Stomach smooth muscle (tissue), 2 donors: ENCODE measurements around the gene ATP6V1G1.

ENCODE experiments used
- H3K27ac ChIP-seq: one replicate; pipeline ENCODE4 v1.7.0; 2013; ENCODE audit warnings: mild to moderate bottlenecking, low read length, inconsistent platforms
- H3K27me3 ChIP-seq, 2 donors: one replicate each; pipeline ENCODE4 v1.7.0; 2013; ENCODE audit warnings: low read length in 2 of 2; ENCODE audit not compliant: insufficient read depth in 2 of 2, control insufficient read depth in 1 of 2
- H3K36me3 ChIP-seq, 2 donors: one replicate each; pipeline ENCODE4 v1.7.0; 2013; ENCODE audit warnings: low read length in 2 of 2; ENCODE audit not compliant: control insufficient read depth in 2 of 2, insufficient read depth in 2 of 2
- H3K4me1 ChIP-seq: one replicate; pipeline ENCODE4 v1.7.0; 2013; ENCODE audit warnings: low read length; ENCODE audit not compliant: control insufficient read depth, insufficient read depth
- H3K4me3 ChIP-seq, 2 donors: one replicate each; pipeline ENCODE4 v1.7.0; 2013; ENCODE audit warnings: low read length in 2 of 2
- H3K9ac ChIP-seq, 2 donors: one replicate each; pipeline ENCODE4 v1.7.0; 2013; ENCODE audit warnings: low read length in 2 of 2, mild to moderate bottlenecking in 1 of 2
- H3K9me3 ChIP-seq, 2 donors: one replicate each; pipeline ENCODE4 v1.7.0; 2013; ENCODE audit warnings: low read length in 2 of 2; ENCODE audit not compliant: control insufficient read depth in 2 of 2
- donor health status: healthy.
- donor health status: Pancreatic carcinoma.

ATP6V1G1 gene

GRCh38 chr9:114587345-114588202, at the start of gene ATP6V1G1:
TSS of gene ATP6V1G1 (plus strand) at chr9:114587769. CDS start at chr9:114587839, 70 bp downstream.
- no peaks in the 10 kb centered on the region for H3K9me3 ChIP-seq
- peak within 1 kb of the TSS; percentile 100 for H3K9ac ChIP-seq
- peaks cover 31% of the 10 kb centered on the region for H3K4me1 ChIP-seq
- H3K36me3 ChIP-seq: peaks cover 0 to under 1% of the 10 kb centered on the region in 2 donors
- peak within 1 kb of the TSS; percentile 99 to 100 for H3K4me3 ChIP-seq
- no peaks in the 10 kb centered on the region for H3K27me3 ChIP-seq
- peak within 1 kb of the TSS; percentile 96 for H3K27ac ChIP-seq

GRCh38 chr9:114538241-114538640, 49.3 kb upstream of the ATP6V1G1 start:
- Histone ChIP-seq H3K36me3 (no peaks in the 10 kb centered on the region), H3K4me1 (no peaks in the 10 kb centered on the region), H3K4me3 (no peak overlapping the region), H3K9me3 (no peaks in the 10 kb centered on the region), H3K27ac (no peak overlapping the region), H3K9ac (no peak overlapping the region), H3K27me3 (no peaks in the 10 kb centered on the region)

- Histone ChIP-seq H3K36me3 (no peaks in the 10 kb centered on the region), H3K9me3 (no peaks in the 10 kb centered on the region), H3K27ac (no peak overlapping the region), H3K9ac (no peak overlapping the region), H3K4me3 (no peak overlapping the region), H3K27me3 (no peaks in the 10 kb centered on the region), H3K4me1 (no peaks in the 10 kb centered on the region)
Measured at GRCh38 chr9:114539701-114540380, 47.7 kb upstream of the ATP6V1G1 start.

- H3K9me3 ChIP-seq: no peaks in the 10 kb centered on the region
- no peak overlapping the region for H3K4me3 ChIP-seq
- H3K36me3 ChIP-seq: no peaks in the 10 kb centered on the region
- H3K9ac ChIP-seq: no peak overlapping the region
- no peak overlapping the region for H3K27ac ChIP-seq
- peaks cover 0 to 2% of the 10 kb centered on the region in 2 donors for H3K27me3 ChIP-seq
- H3K4me1 ChIP-seq: no peaks in the 10 kb centered on the region
Measured at GRCh38 chr9:114545055-114545454, 42.5 kb upstream of the ATP6V1G1 start.

GRCh38 chr9:114546851-114547250, 40.7 kb upstream of the ATP6V1G1 start:
- Histone ChIP-seq H3K9me3 (no peaks in the 10 kb centered on the region), H3K4me3 (no peak overlapping the region), H3K4me1 (peaks cover 3% of the 10 kb centered on the region), H3K36me3 (no peaks in the 10 kb centered on the region), H3K9ac (no peak overlapping the region), H3K27ac (no peak overlapping the region), H3K27me3 (peaks cover 0 to 2% of the 10 kb centered on the region in 2 donors)

GRCh38 chr9:114549697-114550330, 37.8 kb upstream of the ATP6V1G1 start:
- H3K4me1 ChIP-seq: peaks cover 8% of the 10 kb centered on the region
- H3K27me3 ChIP-seq: peaks cover 0 to 2% of the 10 kb centered on the region in 2 donors
- no peak overlapping the region for H3K27ac ChIP-seq
- no peak overlapping the region for H3K9ac ChIP-seq
- H3K36me3 ChIP-seq: no peaks in the 10 kb centered on the region
- no peaks in the 10 kb centered on the region for H3K9me3 ChIP-seq
- no peak overlapping the region for H3K4me3 ChIP-seq

GRCh38 chr9:114551750-114552685, 35.6 kb upstream of the ATP6V1G1 start:
- H3K9ac ChIP-seq: no peak overlapping the region
- no peaks in the 10 kb centered on the region for H3K36me3 ChIP-seq
- peaks cover 8% of the 10 kb centered on the region for H3K4me1 ChIP-seq
- no peak overlapping the region for H3K27ac ChIP-seq
- H3K4me3 ChIP-seq: peak overlapping the region in 1 of 2 donors; percentile 23
- peaks cover 0 to 2% of the 10 kb centered on the region in 2 donors for H3K27me3 ChIP-seq
- H3K9me3 ChIP-seq: no peaks in the 10 kb centered on the region

GRCh38 chr9:114552706-114553105, 34.9 kb upstream of the ATP6V1G1 start:
- no peaks in the 10 kb centered on the region for H3K27me3 ChIP-seq
- no peak overlapping the region for H3K27ac ChIP-seq
- H3K9ac ChIP-seq: no peak overlapping the region
- H3K36me3 ChIP-seq: no peaks in the 10 kb centered on the region
- no peak overlapping the region for H3K4me3 ChIP-seq
- peaks cover 8% of the 10 kb centered on the region for H3K4me1 ChIP-seq
- no peaks in the 10 kb centered on the region for H3K9me3 ChIP-seq

GRCh38 chr9:114553202-114553601, 34.4 kb upstream of the ATP6V1G1 start:
- no peaks in the 10 kb centered on the region for H3K9me3 ChIP-seq
- H3K4me3 ChIP-seq: no peak overlapping the region
- H3K36me3 ChIP-seq: no peaks in the 10 kb centered on the region
- peaks cover 8% of the 10 kb centered on the region for H3K4me1 ChIP-seq
- H3K27ac ChIP-seq: no peak overlapping the region
- H3K9ac ChIP-seq: no peak overlapping the region
- no peaks in the 10 kb centered on the region for H3K27me3 ChIP-seq

- H3K4me3 ChIP-seq: no peak overlapping the region
- peaks cover 8% of the 10 kb centered on the region for H3K4me1 ChIP-seq
- H3K9me3 ChIP-seq: no peaks in the 10 kb centered on the region
- H3K27me3 ChIP-seq: peaks cover 0 to 2% of the 10 kb centered on the region in 2 donors
- H3K36me3 ChIP-seq: no peaks in the 10 kb centered on the region
- H3K9ac ChIP-seq: no peak overlapping the region
- H3K27ac ChIP-seq: no peak overlapping the region
Measured at GRCh38 chr9:114555696-114556095, 31.9 kb upstream of the ATP6V1G1 start.
